Esophagus muscularis mucosa (tissue), 4 donors: ENCODE data around the gene TPH2.

Experiments
- CTCF ChIP-seq, 3 experiments: fragments of 200-600 bp in 2 of 3; fragments of 450-650 bp in 1 of 3; sonication (generic) in 2 of 3; IDR thresholded peaks; one replicate each; pipeline ENCODE4 v1.5.1; 2017 to 2019; ENCODE audit warnings: antibody characterized with exemption in 3 of 3, mild to moderate bottlenecking in 2 of 3, moderate library complexity in 1 of 3
- EP300 ChIP-seq: sonication (generic); formaldehyde crosslinking; IDR thresholded peaks from one replicate; pipeline ENCODE4 v1.6.1; 2017; ENCODE audit warnings: antibody characterized with exemption
- POLR2A ChIP-seq: fragments of 450-650 bp; IDR thresholded peaks from one replicate; pipeline ENCODE4 v1.6.1; 2017; ENCODE audit warnings: antibody characterized with exemption, moderate library complexity, mild to moderate bottlenecking, low read depth
- POLR2AphosphoS5 ChIP-seq, 2 donors: sonication (generic); formaldehyde crosslinking; IDR thresholded peaks; one replicate each; pipeline ENCODE4 v1.6.1; 2017; ENCODE audit warnings: antibody characterized with exemption in 2 of 2

- TF ChIP-seq CTCF (IDR thresholded peaks at IDR 0.05) (no peak), POLR2A (no peak), EP300 (no peak), POLR2AphosphoS5 (IDR thresholded peaks at IDR 0.05) (no peak)
Measured at GRCh38 chr12:72006766-72007165, 68.1 kb downstream of the TPH2 start.
